GM23338 (cell line): Measurements from ENCODE around the gene EPHA7. TPM values are rescaled to one million over a fixed set of nuclear protein-coding genes. Genes with fewer than 3 reads are reported as not detected.

Experiments used
- ATAC-seq: fragments of 200-7000 bp; cut with Tn5 transposase; 3 replicates; pipeline ENCODE4 v1.9.1; 2020
- DNase-seq: peaks from one replicate; pipeline ENCODE4 v3.0.0-alpha.2; 2015; ENCODE audit warnings: low spot score
- H2AFZ ChIP-seq: fragments of 200-600 bp; sonication (generic); 2 replicates; pipeline ENCODE4 v1.8.0; 2016; ENCODE audit warnings: antibody characterized with exemption, mild to moderate bottlenecking, moderate library complexity
- H3F3A ChIP-seq: fragments of 200-600 bp; sonication (generic); replicated peaks from 2 replicates; pipeline ENCODE4 v1.8.0; 2017; ENCODE audit warnings: antibody characterized with exemption, mixed run types, low read depth
- H3K27ac ChIP-seq: fragments of 200-600 bp; sonication (generic); 2 replicates; pipeline ENCODE4 v1.6.1; 2016; ENCODE audit warnings: low read depth
- H3K27me3 ChIP-seq: fragments of 200-600 bp; sonication (generic); 2 replicates; pipeline ENCODE4 v1.8.0; 2016; ENCODE audit warnings: mild to moderate bottlenecking, mixed run types, moderate library complexity; ENCODE audit not compliant: insufficient read depth
- H3K36me3 ChIP-seq: fragments of 200-600 bp; sonication (generic); 2 replicates; pipeline ENCODE4 v1.8.0; 2016; ENCODE audit warnings: mild to moderate bottlenecking; ENCODE audit not compliant: insufficient read depth
- H3K4me1 ChIP-seq: fragments of 200-600 bp; sonication (generic); 2 replicates; pipeline ENCODE4 v1.8.0; 2016; ENCODE audit warnings: mild to moderate bottlenecking, moderate library complexity; ENCODE audit not compliant: insufficient read depth
- H3K4me2 ChIP-seq: fragments of 200-600 bp; sonication (generic); 2 replicates; pipeline ENCODE4 v1.7.1; 2017; ENCODE audit warnings: mixed run types
- H3K4me3 ChIP-seq: fragments of 200-600 bp; sonication (generic); 2 replicates; pipeline ENCODE4 v1.6.1; 2016; ENCODE audit warnings: mixed run types
- H3K79me2 ChIP-seq: fragments of 200-600 bp; sonication (generic); replicated peaks from 2 replicates; pipeline ENCODE4 v1.8.0; 2017; ENCODE audit warnings: mild to moderate bottlenecking; ENCODE audit not compliant: insufficient read depth
- H3K9me2 ChIP-seq: fragments of 200-600 bp; sonication (generic); 2 replicates; pipeline ENCODE4 v1.8.0; 2017; ENCODE audit not compliant: insufficient read depth
- H4K20me1 ChIP-seq: fragments of 200-600 bp; sonication (generic); replicated peaks from 2 replicates; pipeline ENCODE4 v1.8.0; 2017; ENCODE audit warnings: mild to moderate bottlenecking; ENCODE audit not compliant: insufficient read depth
- H3K27ac Mint-ChIP-seq: 2 replicates; pipeline ENCODE4 v1.8.0; 2020; ENCODE audit warnings: inconsistent platforms, mild to moderate bottlenecking, moderate library complexity, mixed read lengths
- H3K27me3 Mint-ChIP-seq: 3 replicates; pipeline ENCODE4 v1.8.0; 2022; ENCODE audit warnings: low read depth, mild to moderate bottlenecking, moderate library complexity, mixed read lengths, inconsistent platforms; ENCODE audit not compliant: insufficient read depth, poor library complexity
- H3K36me3 Mint-ChIP-seq: 3 replicates; pipeline ENCODE4 v1.8.0; 2021; ENCODE audit warnings: low read depth, mild to moderate bottlenecking, inconsistent platforms, moderate library complexity, mixed read lengths
- H3K4me1 Mint-ChIP-seq: 3 replicates; pipeline ENCODE4 v1.8.0; 2020; ENCODE audit warnings: mild to moderate bottlenecking, inconsistent platforms, mixed read lengths
- H3K4me3 Mint-ChIP-seq: 3 replicates; pipeline ENCODE4 v1.8.0; 2021; ENCODE audit warnings: moderate library complexity, mild to moderate bottlenecking, inconsistent platforms, mixed read lengths
- H3K9me3 Mint-ChIP-seq: 3 replicates; pipeline ENCODE4 v1.8.0; 2020; ENCODE audit warnings: moderate library complexity, mild to moderate bottlenecking, inconsistent platforms, mixed read lengths
- ETS1 ChIP-seq: IDR thresholded peaks from 2 replicates; pipeline ENCODE4 v1.6.1; 2016; ENCODE audit warnings: antibody characterized with exemption
- EZH2phosphoT487 ChIP-seq: fragments of 200-600 bp; sonication (generic); IDR thresholded peaks from one replicate; pipeline ENCODE4 v1.8.1; 2018; ENCODE audit warnings: antibody characterized with exemption; ENCODE audit not compliant: unreplicated experiment
- JUNB ChIP-seq: IDR thresholded peaks from one replicate; pipeline ENCODE4 v1.6.1; 2016; ENCODE audit warnings: antibody characterized with exemption; ENCODE audit not compliant: unreplicated experiment
- NANOG ChIP-seq: IDR thresholded peaks from 2 replicates; pipeline ENCODE4 v1.6.1; 2016; ENCODE audit warnings: antibody characterized with exemption, borderline replicate concordance
- POLR2AphosphoS5 ChIP-seq: IDR thresholded peaks from 2 replicates; pipeline ENCODE4 v1.6.1; 2016; ENCODE audit warnings: antibody characterized with exemption, low read depth
- REST ChIP-seq: IDR thresholded peaks from one replicate; pipeline ENCODE4 v1.6.1; 2018; ENCODE audit warnings: antibody characterized with exemption; ENCODE audit not compliant: unreplicated experiment
- ZNF114 ChIP-seq: fragments of 250-450 bp; sonication (Bioruptor Pico); IDR thresholded peaks from 2 replicates; pipeline ENCODE4 v1.5.0; 2020; ENCODE audit warnings: mild to moderate bottlenecking, moderate library complexity
- ZNF331 ChIP-seq: fragments of 250-450 bp; sonication (Bioruptor Pico); IDR thresholded peaks from 2 replicates; pipeline ENCODE4 v1.5.0; 2020; ENCODE audit warnings: low read depth, mild to moderate bottlenecking, moderate library complexity
- ZNF462 ChIP-seq: fragments of 250-450 bp; sonication (Bioruptor Pico); IDR thresholded peaks from 2 replicates; pipeline ENCODE4 v1.5.0; 2020; ENCODE audit warnings: mild to moderate bottlenecking, moderate library complexity
- polyA plus RNA-seq: library from polyadenylated mRNA; unstranded; fragments of >200 nt; fragmentation: Nextera tagmentation; extraction: Ambion mirVana; gene quantifications from 2 replicates; pipeline ENCODE4 v1.2.1, GENCODE V29; 2016
- total RNA-seq: library from RNA; depleted of rRNA; stranded (reverse); fragments of >200 nt; shearing (Covaris generic); gene quantifications from 2 replicates; pipeline ENCODE4 v1.2.3, GENCODE V29; 2014

EPHA7 gene
- total and polyA plus RNA-seq, 2 experiments from 2014 or later: 3.3 to 7.3 TPM

- TF ChIP-seq REST (no peak), NANOG (no peak)
Measured at GRCh38 chr6:93317592-93317991, 101.8 kb downstream of the EPHA7 start (continued).

GRCh38 chr6:93307505-93308409 is 111.6 kb downstream of the EPHA7 start:
- no peaks in the 10 kb centered on the region for H4K20me1 ChIP-seq
- no peaks in the 10 kb centered on the region for H3K36me3 ChIP-seq
- no peaks in the 10 kb centered on the region for H3K27me3 ChIP-seq
- H3F3A ChIP-seq: no peaks in the 10 kb centered on the region
- Mint-ChIP-seq H3K27me3 (no peaks in the 10 kb centered on the region), H3K4me3 (no peak overlapping the region), H3K9me3 (no peaks in the 10 kb centered on the region), H3K36me3 (no peaks in the 10 kb centered on the region), H3K4me1 (peaks cover 6% of the 10 kb centered on the region; the same call in 2 of the 3 replicates), H3K27ac (no peak overlapping the region)
- H3K9me2 ChIP-seq: peaks cover 5% of the 10 kb centered on the region
- H3K79me2 ChIP-seq: no peaks in the 10 kb centered on the region
- H3K4me2 ChIP-seq: no peak overlapping the region
- H3K4me1 ChIP-seq: no peaks in the 10 kb centered on the region
- H2AFZ ChIP-seq: no peak overlapping the region
- DNase-seq (no peak), ATAC-seq (no peak)
- H3K4me3 ChIP-seq: no peak overlapping the region
- no peak overlapping the region for H3K27ac ChIP-seq
- TF ChIP-seq ZNF462 (CRISPR knock-in tag) (no peak), ZNF331 (no peak), POLR2AphosphoS5 (no peak), JUNB (no peak), REST (no peak), EZH2phosphoT487 (no peak), ZNF114 (no peak), ETS1 (no peak)
